HG03064 (cell line): ENCODE measurements around the gene LMO2.

Experiments used
- ATAC-seq: cut with Tn5 transposase; IDR thresholded peaks from one replicate; pipeline ENCODE4 v1.9.1; 2021; ENCODE audit warnings: low read depth; ENCODE audit not compliant: unreplicated experiment

LMO2 gene

GRCh38 chr11:33916736-33917135 lies 24.9 kb upstream of the LMO2 start:
- no peak for ATAC-seq

- ATAC-seq: no peak
These were observed 23.6 kb upstream of the LMO2 start for GRCh38 chr11:33915526-33915925.

- ATAC-seq: no peak
These were observed 22.1 kb upstream of the LMO2 start for GRCh38 chr11:33913991-33914390.

GRCh38 chr11:33912405-33913361 lies 20.8 kb upstream of the LMO2 start:
- peak; percentile 83 for ATAC-seq

GRCh38 chr11:33910958-33911339 lies 19.1 kb upstream of the LMO2 start:
- ATAC-seq: no peak

GRCh38 chr11:33910296-33910957 lies 18.6 kb upstream of the LMO2 start:
- ATAC-seq: no peak

GRCh38 chr11:33909552-33909951 lies 17.7 kb upstream of the LMO2 start:
- ATAC-seq: no peak

- no peak for ATAC-seq
These were observed 17.3 kb upstream of the LMO2 start for GRCh38 chr11:33909150-33909549.

GRCh38 chr11:33907421-33907820 lies 15.5 kb upstream of the LMO2 start:
- no peak for ATAC-seq

GRCh38 chr11:33906484-33907186 lies 14.8 kb upstream of the LMO2 start:
- no peak for ATAC-seq

- ATAC-seq: no peak
These were observed 12.2 kb upstream of the LMO2 start for GRCh38 chr11:33904102-33904501.

GRCh38 chr11:33900159-33900840 lies 8.4 kb upstream of the LMO2 start:
- no peak for ATAC-seq

GRCh38 chr11:33899400-33900037 lies 7.6 kb upstream of the LMO2 start:
- no peak for ATAC-seq

GRCh38 chr11:33898957-33899356 lies 7.1 kb upstream of the LMO2 start:
- no peak for ATAC-seq

GRCh38 chr11:33897761-33898375 lies 6.0 kb upstream of the LMO2 start:
- no peak for ATAC-seq

- no peak for ATAC-seq
These were observed 5.0 kb upstream of the LMO2 start for GRCh38 chr11:33896911-33897310.

- ATAC-seq: no peak
These were observed 3.9 kb upstream of the LMO2 start for GRCh38 chr11:33895752-33896137.

GRCh38 chr11:33894398-33894746 lies 2.5 kb upstream of the LMO2 start:
- ATAC-seq: no peak

- peak; percentile 73 for ATAC-seq
These were observed 2.0 kb upstream of the LMO2 start for GRCh38 chr11:33893711-33894397.
